ENCODE data around the gene DRD5. TPM values are rescaled to one million over a fixed set of nuclear protein-coding genes. Genes with fewer than 3 reads are reported as not detected.

Gene DRD5
- polyA plus RNA-seq, 1 of the 3 experiments (the other 2 are of a cell fraction) = not detected

- no peaks in the 10 kb centered on the region for H3F3A ChIP-seq (replicated peaks; ENCODE audit: insufficient read depth)
- no peaks in the 10 kb centered on the region for H3K79me2 ChIP-seq (ENCODE audit: insufficient read depth)
- POLR2A ChIA-PET = no interaction called here
- CTCF ChIA-PET = no interaction called here
- H3K36me3 ChIP-seq (replicated peaks in 1 of 2; ENCODE audit: control insufficient read depth in 1 of 2, insufficient read depth in 2 of 2, low read length in 1 of 2) = no peaks in the 10 kb centered on the region
- TF ChIP-seq RCOR1 (IDR thresholded peaks at IDR 0.05; ENCODE audit: low read length) (peak; percentile 30; the same call in 1 of the 2 replicates), FOXJ3 (CRISPR knock-in tag; IDR thresholded peaks at IDR 0.05) (0 out of 2 replicates have a peak, but pooled peaks have one; percentile 60), GATA2 (CRISPR knock-in tag; IDR thresholded peaks at IDR 0.05) (peak; percentile 76), EP300 (IDR thresholded peaks at IDR 0.05; ENCODE audit: borderline replicate concordance in 1 of 2, low read depth in 1 of 2, low read length in 1 of 2) (peak in 1 of 2 experiments; percentile 54; a peak in 1 of 4 replicates), NFIC (IDR thresholded peaks at IDR 0.05; ENCODE audit: borderline replicate concordance) (no peak)
- no peak overlapping the region for H3K9ac ChIP-seq
- H3K9me3 ChIP-seq = no peaks in the 10 kb centered on the region
- H3K27me3 ChIP-seq (ENCODE audit: insufficient read depth) = no peaks in the 10 kb centered on the region
- 15% methylated on average over 4 of the region's 4 CpGs for WGBS (ENCODE audit: low lambda C conversion rate)
- peak; percentile 9 for DNase-seq
- no peak overlapping the region for H3K4me3 ChIP-seq (ENCODE audit: low read depth in 2 of 2, low read length in 1 of 2)
- H3K27ac ChIP-seq (ENCODE audit: low read depth in 2 of 2, low read length in 1 of 2) = peak overlapping the region in 1 of 2 experiments; percentile 76; a peak in 2 of 4 replicates
- H3K9me2 ChIP-seq = no peaks in the 10 kb centered on the region
- H3K4me2 ChIP-seq = no peak overlapping the region
- H4K20me1 ChIP-seq (ENCODE audit: insufficient read depth) = no peaks in the 10 kb centered on the region
- no peak overlapping the region for H2AFZ ChIP-seq (ENCODE audit: low read depth)
- peaks cover 0 to 5% of the 10 kb centered on the region in 2 experiments; a peak in 2 of 4 replicates for H3K4me1 ChIP-seq (ENCODE audit: control insufficient read depth in 1 of 2, insufficient read depth in 2 of 2, low read depth in 1 of 2, low read length in 1 of 2)
Observed at GRCh38 chr4:9812501-9813340, 31.3 kb downstream of the DRD5 start.

DNA sequence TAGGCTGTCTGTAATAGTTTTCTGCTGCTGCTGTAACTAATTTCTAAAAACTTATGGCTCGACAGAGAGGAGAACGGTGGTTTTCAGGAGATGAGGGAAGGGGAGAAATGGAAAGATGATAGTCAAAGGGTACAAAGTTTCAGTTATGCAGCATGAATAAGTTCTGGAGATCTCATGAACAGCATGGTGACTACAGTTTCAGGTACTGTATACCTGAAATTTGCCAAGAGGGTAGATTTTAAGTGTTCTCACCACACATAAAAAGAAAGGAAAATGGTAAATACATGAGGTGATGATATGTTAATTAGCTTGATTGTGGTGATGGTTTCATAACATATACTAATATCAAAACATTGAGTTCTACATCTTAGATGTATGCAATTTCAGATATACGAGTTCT is 34.9 kb downstream of the DRD5 start:
- no peaks in the 10 kb centered on the region for H3K79me2 ChIP-seq (ENCODE audit: insufficient read depth)
- POLR2A ChIA-PET = no interaction called here
- no peak overlapping the region for H3K4me3 ChIP-seq (ENCODE audit: low read depth in 2 of 2, low read length in 1 of 2)
- H3K27me3 ChIP-seq (ENCODE audit: insufficient read depth) = no peaks in the 10 kb centered on the region
- no peaks in the 10 kb centered on the region for H4K20me1 ChIP-seq (ENCODE audit: insufficient read depth)
- TF ChIP-seq POLR2AphosphoS5 (IDR thresholded peaks at IDR 0.05; ENCODE audit: low read depth, low read length) (no peak), TAF1 (IDR thresholded peaks at IDR 0.05; ENCODE audit: borderline replicate concordance, low read depth, low read length) (no peak), PBX3 (IDR thresholded peaks at IDR 0.05) (no peak), GATA2 (CRISPR knock-in tag; IDR thresholded peaks at IDR 0.05) (no peak), TCF12 (IDR thresholded peaks at IDR 0.05) (no peak), RCOR1 (IDR thresholded peaks at IDR 0.05; ENCODE audit: low read length) (no peak), EP300 (IDR thresholded peaks at IDR 0.05; ENCODE audit: borderline replicate concordance in 1 of 2, low read depth in 1 of 2, low read length in 1 of 2) (no peak), TEAD4 (IDR thresholded peaks at IDR 0.05; ENCODE audit: borderline replicate concordance, insufficient read depth) (no peak)
- TF ChIP-seq, protein P1, sequence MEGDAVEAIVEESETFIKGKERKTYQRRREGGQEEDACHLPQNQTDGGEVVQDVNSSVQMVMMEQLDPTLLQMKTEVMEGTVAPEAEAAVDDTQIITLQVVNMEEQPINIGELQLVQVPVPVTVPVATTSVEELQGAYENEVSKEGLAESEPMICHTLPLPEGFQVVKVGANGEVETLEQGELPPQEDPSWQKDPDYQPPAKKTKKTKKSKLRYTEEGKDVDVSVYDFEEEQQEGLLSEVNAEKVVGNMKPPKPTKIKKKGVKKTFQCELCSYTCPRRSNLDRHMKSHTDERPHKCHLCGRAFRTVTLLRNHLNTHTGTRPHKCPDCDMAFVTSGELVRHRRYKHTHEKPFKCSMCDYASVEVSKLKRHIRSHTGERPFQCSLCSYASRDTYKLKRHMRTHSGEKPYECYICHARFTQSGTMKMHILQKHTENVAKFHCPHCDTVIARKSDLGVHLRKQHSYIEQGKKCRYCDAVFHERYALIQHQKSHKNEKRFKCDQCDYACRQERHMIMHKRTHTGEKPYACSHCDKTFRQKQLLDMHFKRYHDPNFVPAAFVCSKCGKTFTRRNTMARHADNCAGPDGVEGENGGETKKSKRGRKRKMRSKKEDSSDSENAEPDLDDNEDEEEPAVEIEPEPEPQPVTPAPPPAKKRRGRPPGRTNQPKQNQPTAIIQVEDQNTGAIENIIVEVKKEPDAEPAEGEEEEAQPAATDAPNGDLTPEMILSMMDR (IDR thresholded peaks at IDR 0.05) = no peak
- TF ChIP-seq, protein P2, sequence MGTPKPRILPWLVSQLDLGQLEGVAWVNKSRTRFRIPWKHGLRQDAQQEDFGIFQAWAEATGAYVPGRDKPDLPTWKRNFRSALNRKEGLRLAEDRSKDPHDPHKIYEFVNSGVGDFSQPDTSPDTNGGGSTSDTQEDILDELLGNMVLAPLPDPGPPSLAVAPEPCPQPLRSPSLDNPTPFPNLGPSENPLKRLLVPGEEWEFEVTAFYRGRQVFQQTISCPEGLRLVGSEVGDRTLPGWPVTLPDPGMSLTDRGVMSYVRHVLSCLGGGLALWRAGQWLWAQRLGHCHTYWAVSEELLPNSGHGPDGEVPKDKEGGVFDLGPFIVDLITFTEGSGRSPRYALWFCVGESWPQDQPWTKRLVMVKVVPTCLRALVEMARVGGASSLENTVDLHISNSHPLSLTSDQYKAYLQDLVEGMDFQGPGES (IDR thresholded peaks at IDR 0.05; ENCODE audit: low read depth, low read length) = no peak
- WGBS (ENCODE audit: low lambda C conversion rate) = 20% methylated on average over 3 of the region's 3 CpGs
- no peak overlapping the region for H3K4me2 ChIP-seq
- H3K9me2 ChIP-seq = no peaks in the 10 kb centered on the region
- CTCF ChIA-PET = no interaction called here
- H2AFZ ChIP-seq (ENCODE audit: low read depth) = no peak overlapping the region
- no peak overlapping the region for H3K27ac ChIP-seq (ENCODE audit: low read depth in 2 of 2, low read length in 1 of 2)
- H3F3A ChIP-seq (replicated peaks; ENCODE audit: insufficient read depth) = no peaks in the 10 kb centered on the region
- peaks cover 0 to 5% of the 10 kb centered on the region in 2 experiments; a peak in 2 of 4 replicates for H3K4me1 ChIP-seq (ENCODE audit: control insufficient read depth in 1 of 2, insufficient read depth in 2 of 2, low read depth in 1 of 2, low read length in 1 of 2)
- no peaks in the 10 kb centered on the region for H3K9me3 ChIP-seq
- no peak overlapping the region for H3K9ac ChIP-seq
- no peak for DNase-seq
- H3K36me3 ChIP-seq (replicated peaks in 1 of 2; ENCODE audit: control insufficient read depth in 1 of 2, insufficient read depth in 2 of 2, low read length in 1 of 2) = no peaks in the 10 kb centered on the region
